HG03571 (cell line): ENCODE results near the gene NMNAT2.

Experiments used
- ATAC-seq: cut with Tn5 transposase; IDR thresholded peaks from one replicate; pipeline ENCODE4 v1.9.1; 2021; ENCODE audit not compliant: unreplicated experiment

NMNAT2 gene

DNA sequence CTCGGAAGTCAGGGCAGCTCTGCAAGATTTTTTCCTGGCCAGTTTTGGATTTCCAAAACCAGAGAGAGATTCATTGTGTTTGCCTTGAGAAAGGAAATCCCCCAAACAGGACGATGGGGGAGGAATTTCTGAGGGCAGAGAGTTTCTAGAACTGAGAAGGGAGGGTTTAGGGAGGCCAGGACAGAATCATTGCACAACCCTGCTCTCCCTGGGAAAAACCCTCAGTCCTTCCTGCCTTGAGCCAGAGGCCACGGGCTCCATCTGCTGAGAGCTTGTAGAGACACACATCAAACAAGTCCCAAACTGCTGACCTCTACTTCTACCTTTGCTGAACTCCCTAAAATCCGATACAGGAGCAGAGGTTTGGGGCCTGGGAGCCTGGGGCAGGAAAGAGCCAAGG, 99.7 kb downstream of the NMNAT2 start:
- ATAC-seq = no peak

DNA sequence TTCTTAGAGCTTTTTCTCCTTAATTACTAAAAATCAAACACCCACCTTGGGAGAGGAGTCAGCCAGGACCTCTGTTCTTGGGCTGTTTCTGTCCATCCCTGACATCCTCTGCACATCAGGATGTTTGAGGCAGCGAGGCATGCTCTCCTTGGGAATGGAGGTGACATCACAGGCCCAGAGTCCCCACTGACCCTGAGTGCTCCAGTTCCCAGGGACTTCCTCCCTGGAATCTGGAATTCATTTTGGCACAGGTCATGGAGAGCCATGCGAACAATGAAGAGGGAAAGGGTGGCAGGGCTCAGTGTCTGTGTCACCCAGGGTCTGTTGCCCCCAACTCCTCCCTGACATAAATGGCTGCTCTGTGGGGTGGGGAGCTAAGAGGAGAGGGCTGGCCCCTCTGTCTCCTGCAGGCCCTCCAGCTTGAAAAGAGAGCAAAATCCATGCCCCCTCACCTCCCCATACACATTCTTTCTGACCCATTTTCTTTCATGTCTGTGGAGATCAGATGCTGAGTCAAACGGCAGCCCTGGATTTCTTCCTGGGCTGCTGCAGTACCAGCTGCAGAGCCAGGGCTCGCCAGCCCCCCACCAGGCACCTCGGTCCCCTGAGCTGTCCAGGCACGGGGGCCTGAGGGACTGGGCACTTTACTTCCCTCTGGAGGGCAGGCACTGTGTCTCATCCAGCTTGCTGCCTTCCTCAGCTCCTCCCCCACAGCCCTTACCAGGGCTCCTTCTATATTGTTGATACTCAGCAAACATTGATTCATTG, 102.0 kb downstream of the NMNAT2 start:
- ATAC-seq = no peak

DNA sequence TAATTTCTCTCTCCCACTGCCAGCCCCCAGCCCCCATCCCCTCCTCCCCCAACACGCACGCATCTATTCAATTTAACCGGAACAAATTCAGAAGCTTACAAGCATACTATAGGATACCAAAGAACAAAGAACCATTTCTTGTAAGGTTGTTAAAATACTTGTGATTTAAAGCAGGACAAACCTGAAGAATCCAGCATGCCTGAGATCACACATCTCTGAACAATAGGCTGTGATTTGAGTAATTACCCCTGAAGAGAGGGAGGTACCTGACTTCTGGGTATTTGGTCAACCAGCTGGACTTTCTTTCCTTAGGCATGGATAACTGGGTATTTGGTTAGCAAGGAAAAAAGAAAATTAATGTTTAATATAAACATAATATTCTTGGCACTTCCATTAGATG, 105.1 kb downstream of the NMNAT2 start:
- no peak for ATAC-seq

DNA sequence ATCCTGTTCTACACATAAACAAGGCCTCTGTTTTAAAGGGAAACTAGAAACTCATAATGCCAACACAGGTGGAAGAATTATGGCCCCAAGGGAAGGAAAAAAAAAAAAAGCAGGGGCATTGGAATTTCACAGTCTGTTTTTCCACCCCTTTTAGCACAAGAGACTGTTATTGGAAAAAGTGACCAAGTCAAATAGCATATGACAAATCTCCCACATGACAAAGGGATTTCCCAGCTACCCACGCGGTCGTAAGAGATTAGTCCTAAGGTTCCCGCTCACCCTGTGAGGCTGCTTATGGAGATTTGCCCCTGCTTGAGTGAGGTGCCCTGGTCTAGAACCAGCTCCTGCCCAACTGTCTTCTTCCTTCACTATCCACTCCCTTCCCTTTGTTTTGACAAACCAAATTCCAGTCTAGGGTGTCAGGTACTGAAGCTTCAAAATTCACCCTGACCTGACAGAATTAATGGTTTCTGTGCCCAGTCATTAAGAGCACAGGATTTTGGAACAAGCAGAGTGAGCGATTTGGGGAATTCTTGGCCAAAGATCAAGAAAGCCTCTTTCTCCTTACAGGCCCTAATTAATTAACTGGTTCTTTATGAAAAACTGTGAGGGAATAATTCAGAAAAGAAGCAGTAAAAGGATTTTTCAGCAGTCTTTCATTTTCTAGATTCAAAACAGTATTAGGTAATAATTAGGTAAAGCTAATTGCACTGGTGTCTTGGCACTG, 107.3 kb downstream of the NMNAT2 start:
- ATAC-seq = no peak

DNA sequence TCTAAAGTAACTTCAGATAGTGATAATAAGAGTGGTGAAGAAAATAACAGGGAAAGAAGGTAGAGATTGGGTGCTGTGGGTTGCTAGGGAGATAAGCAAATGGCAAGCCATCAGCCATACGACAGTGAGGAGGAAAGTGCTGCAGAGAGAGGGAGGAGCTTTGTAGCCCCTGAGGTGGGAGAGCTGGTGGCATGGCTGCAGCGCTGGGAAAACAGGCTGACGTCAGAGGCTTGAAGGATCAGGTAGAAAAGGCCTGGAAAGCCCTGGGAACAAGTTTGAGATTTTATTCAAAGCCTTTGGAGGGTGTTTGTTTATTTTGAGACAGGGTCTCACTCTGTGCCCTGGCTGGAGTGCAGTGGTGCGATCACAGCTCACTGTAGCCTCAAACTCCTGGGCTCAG, 109.5 kb downstream of the NMNAT2 start:
- ATAC-seq = no peak

DNA sequence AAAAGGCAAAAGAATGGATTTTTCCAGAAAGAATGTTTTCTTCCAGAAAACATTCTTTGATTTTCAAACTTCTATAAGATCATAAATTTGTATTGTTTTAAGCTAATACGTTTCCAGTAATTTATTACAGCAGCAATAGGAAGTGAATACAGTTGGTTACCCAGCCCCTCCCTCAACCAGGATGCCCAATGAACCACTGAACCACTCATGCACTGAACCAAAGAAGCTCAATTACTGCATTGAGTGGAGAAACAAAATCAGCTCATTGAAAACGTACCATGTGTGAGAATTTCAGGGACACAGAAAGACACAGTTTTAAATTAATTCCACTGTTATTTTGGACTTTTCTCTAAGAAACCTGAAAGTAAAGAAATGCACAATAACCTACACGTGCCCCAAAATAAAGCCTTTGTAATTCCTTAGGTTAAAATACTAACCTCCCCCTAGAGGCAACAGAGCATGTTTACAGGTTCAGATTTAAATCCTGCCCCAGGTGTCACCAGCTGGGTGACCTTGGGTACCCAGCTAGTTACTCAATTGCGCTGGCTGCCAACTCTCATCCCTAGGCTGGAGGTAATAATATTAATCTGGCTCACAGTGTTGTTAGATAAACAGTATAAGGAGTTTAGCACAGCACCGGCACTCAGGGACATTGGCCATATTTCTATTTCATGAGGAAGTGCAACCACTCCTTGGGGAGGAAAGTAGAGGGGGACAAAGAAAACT, 111.7 kb downstream of the NMNAT2 start:
- no peak for ATAC-seq

DNA sequence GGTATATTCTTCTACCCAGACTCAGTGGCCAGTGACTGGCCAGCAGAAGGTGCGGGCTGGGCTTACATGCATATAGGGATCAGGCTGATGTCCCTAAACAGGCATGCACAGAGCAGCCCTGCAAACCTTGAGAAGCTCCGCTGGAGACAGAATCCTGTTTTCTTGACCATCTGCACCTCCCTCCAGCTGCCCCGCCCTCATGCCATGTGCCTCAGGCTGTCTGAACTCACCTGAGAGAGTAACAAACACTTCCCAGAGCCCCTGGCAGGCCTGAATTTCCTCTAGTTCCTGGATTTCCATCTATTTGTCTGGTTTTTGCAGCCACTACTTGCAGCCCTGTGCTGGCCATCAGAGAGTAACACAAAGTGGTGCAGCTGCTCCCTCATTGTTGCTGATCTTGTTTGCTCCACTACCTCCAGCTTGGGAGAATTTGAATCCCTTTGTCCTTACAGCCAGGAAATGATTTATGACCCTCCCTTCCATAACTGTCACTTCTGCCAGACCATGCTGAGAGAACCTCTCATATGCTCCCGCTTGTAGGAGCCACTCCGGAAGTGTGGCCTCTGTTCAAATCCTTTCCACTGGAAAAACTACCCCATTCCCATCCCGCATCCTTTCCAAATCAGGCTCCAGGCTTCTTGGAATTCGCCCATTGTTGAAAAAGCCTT, 113.6 kb downstream of the NMNAT2 start:
- ATAC-seq = no peak

DNA sequence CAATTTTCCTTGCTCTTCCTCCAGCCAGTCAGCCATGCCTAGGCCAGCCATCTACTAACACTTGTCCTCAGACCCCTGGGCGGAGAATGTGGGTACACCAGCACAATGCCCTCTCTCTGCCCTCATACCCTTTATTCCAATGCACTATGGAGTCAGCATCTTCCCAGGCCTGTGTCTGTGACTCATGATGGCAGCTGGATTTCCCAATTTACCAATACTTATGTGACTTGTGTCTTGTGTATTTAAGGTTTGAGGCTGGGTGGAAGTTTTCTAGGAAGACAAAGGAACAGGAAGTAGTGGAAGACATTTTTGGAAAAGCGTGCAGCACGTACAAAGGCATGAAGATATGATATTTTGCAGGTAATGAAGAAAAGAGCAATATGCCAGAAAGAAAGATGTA, 114.3 kb downstream of the NMNAT2 start:
- ATAC-seq = no peak

DNA sequence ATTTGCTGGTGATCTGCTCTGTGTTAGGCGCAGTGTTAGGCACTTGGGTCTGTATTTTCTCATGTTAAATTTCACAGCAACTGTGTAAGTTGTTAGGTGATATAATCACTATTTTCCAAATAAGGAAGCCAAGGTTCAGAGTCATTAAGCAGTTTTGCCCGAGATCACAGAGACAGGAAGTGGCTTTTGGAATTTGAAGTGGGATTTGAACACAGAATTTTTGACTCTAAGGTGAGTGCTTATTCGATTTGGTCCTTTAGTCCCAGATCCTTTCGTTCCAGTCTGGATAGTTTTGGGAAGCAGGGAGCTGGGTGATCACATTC, 114.9 kb downstream of the NMNAT2 start:
- no peak for ATAC-seq

DNA sequence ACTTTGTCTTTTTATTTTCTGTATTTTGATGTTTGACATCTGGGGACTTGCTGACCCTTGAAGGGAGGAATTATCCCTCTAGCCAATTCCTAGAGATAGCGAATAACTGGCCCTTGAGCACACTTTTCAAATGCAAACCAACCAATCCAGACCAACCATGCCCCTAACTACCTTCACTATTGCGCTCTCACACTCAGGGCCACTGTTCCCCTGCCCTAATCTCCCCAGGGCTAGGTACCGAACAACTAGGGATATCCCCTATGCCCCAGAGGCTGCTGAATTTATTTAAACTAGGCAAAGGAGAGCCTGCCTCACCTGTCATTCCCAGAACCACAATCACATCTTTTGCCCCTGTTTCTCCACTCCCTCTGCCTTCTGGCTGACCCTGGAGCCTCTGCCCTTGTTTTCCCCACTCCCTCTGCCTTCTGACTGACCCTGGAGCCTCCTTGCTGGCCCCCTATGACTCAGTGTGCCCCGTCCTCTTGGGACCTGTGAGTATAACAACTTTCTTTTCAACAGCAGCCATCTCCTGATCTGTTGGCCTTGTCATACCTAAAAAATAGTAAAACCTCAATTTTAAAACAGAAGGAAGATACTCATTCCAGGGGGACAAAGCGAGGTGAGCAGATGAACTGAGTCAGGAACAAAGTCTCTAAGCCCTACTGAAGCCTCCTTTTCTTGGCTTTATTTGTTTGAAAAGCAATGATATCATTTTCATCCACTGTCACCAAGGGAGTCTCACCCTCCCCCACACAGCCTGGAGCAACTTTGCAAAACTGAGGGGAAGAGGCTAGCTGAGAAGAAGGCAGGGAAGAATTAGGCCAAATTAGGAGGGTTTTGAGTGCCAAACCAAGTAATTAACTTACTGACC, 115.5 kb downstream of the NMNAT2 start:
- no peak for ATAC-seq

DNA sequence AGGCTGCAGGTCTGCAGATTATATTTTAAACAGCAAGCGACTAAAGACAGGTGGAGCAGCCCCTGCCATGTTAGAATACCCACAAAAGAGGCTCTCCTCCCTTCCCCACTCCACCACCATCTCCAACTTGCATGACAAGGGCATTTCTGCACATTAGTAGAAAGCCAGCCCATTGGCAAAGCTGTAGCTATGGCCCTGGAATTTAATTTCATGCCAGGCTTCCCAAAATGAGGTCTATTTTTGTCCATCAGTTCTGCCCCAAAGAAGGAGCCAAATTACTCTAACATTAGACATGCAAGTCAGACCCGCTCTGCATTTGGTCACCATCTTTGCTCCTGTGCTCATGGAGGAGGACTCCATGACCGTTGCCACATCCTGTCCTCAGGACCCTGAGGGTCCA, 116.9 kb downstream of the NMNAT2 start:
- ATAC-seq = no peak

DNA sequence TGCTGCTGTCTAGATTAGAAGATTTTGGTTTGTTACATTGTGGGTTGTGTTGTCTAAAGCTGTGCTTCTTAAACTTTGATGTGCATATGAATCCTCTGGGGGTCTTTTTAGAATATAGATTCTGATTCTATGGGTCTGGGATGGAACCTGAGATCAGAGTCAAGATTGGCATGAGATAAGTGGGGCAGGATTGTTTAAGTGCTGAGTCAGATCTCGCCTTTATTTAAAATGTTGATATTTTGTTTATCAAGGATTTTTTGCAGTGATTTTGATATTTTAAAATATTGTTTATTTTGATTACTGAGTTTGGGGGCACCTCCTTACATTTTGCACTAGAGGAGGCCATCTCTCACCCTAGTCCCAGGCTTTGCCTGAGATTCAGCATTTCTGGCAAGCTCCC, 117.4 kb downstream of the NMNAT2 start:
- no peak for ATAC-seq

DNA sequence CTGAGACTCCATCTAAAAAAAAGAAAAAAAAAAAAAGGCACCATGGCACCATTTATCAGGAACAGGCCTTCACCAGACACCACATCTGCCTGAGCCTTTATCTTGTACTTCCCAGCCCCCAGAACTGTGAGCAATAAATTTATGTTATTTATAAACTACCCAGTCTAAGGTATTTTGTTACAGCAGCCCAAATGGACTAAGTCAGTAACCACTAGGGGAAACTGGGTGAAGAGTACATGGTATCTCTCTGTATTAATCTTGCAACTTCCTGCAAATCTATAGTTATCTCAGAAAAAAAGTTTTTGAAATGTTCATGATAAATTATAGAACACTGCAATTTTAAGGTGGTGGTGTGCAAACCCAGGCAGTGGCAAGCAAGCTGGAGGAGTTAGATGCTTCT, 117.8 kb downstream of the NMNAT2 start:
- no peak for ATAC-seq

DNA sequence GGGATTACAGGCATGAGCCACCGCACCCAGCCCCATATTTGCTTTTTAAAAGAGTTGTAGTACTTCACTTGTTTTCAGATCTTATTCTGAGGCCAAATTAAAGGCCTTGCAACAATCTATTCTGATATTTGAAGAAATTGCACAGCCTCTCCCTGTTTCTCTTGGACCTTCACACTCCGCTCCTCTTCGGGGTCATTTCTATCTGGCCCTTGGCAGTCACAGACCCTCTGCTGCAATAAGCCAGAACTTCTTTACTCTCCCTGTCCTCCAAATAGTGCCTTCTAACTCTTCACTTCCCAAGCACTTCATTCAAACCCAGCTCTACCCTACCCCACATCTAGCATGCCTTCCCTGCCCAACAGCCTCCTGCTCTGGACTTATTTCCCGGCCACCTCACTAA, 121.4 kb downstream of the NMNAT2 start:
- no peak for ATAC-seq

DNA sequence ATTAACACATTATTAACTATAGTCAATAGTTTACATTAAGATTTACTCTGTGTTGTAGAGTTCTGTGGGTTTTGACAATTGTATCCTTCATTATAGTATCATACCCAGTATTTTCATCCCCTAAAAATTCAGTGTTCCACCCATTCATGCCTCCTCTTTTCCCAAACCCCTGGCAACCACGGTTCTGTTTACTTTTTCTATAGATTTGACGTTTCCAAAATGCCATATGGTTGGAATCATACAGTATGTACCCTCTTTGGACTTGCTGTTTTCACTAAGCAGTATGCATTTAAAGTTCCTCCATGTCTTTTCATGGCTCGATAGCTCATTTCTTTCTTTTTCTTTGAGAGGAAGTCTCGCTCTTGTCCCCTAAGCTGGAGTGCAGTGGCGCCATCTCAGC, 122.7 kb downstream of the NMNAT2 start:
- ATAC-seq = no peak

DNA sequence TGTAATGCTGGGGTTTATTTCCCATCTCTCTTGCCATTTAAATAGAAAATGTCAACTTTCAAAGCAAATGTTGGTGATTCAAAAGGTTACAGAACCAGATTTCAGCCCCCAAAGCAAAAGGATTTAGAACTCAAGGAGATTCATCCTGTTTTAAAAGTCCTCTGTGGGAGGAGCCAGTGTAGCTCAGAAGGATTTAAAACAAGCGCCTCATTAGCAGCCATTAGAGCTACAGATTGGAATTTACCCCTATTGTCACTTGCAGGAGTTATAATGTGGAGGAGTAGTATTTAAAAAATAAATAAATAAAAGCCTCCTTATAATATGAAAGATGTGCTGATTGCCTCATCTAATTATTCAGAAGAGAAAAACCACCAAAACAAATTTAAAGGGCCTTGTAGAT, 124.3 kb downstream of the NMNAT2 start:
- no peak for ATAC-seq

DNA sequence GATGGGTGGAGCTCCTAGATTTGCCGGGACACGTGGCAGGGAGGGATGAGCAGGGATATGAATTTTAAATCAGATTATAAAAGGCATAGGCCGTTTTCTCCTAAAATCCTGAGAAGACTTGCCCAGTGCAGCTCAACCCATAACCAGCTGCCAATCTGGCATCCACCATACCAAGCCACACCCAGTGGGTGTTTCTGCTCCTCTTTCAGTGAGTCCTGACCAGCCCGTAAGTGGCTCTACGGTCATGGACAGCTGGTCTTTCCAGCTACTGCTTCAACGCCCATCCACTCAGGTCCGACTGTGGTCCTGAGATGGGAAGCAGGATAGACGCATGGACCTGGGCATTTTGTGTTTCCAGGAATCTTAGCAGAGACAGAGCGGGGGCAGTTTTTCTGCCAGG, 124.9 kb downstream of the NMNAT2 start:
- no peak for ATAC-seq

DNA sequence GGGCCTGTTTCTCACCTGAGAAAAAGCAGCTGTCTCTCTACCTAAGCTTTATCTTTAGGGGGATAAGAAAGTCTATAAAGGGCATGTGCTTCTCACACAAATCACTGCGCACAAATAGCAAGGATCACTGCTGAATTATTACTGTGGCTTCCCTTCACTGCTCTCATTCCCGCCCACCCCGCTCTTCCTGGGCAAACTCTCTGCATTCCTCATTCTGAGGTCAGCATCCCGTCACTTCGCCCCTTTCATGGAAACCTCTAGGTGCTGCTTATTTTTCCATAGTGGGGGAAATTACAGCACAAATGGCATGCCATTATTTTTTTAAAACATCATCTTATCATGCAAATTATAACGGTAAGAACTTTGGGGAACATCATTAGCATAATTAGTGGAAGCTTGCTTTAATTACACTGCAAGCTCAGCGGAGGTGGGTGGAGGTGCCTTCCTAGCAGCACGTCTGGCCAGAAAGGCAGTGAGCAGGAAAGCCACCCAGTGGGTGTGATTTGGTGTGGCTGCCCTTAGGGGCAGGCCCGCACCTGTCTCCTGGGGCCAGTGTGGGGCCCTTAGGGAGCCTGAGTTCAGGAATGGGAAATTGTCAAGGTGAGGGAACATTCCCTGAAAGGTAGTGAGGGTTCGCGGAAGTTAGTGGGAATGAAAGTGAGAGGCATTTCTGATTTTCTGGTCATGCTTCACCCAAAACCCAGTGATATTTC, 126.2 kb downstream of the NMNAT2 start:
- no peak for ATAC-seq

DNA sequence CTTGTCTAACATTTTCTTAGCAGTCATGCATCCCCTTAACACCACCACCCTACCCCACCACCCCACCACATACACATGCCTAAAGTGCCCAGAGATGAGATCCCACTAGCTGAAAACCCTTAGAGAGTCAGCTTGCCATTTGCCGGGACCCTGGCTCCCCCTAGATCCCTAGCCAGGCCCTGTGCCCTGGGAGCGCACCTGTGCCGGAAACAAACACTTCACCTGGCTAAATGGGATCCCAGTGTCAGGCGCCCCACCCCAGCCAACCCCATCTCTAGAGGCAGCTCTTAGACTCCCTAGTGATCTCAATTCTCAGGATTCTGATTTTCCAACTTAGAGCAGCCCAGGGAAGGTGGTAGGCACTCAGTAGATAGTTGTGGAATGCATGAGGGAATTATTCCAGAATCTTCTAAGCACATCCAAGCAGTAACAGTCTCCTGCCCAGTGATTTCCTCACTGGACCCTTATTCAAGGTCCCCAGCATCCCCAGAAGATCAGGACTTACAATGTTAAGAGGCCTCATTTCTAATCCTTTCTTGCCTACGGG, 126.9 kb downstream of the NMNAT2 start:
- no peak for ATAC-seq

DNA sequence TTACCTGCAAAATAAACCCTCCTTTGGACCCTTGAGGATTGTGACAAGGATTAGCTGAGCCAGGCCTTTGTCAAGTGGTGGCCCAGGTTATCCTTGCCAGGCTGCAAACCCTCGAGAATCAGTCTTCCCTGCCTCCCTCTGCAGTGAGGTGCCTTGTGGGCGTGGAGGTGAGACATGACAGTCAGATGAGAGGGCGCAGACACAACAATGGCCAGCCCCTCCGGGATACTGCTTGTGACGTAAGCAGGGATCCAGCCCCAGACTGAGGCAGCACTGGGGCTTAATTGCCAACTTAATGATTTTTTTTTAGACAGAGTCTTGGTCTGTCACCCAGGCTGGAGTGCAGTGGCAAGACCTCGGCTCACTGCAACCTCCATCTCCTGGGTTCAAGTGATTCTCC, 127.6 kb downstream of the NMNAT2 start:
- ATAC-seq = no peak
